PFSK-1 (cell line): ENCODE results near the gene OR14K1.

Experiments used
- POLR2AphosphoS5 ChIP-seq: IDR thresholded peaks from 2 replicates; pipeline ENCODE4 v1.6.1; 2012; ENCODE audit warnings: low read depth, mild to moderate bottlenecking, control low read depth, low read length, moderate library complexity
- SIN3A ChIP-seq: IDR thresholded peaks from 2 replicates; pipeline ENCODE4 v1.6.1; 2012; ENCODE audit warnings: mild to moderate bottlenecking, low read length, moderate library complexity, borderline replicate concordance; ENCODE audit not compliant: insufficient read depth
- TF ChIP-seq, protein P1 (sequence below), 2 experiments: IDR thresholded peaks; 2 replicates each; pipeline versions ENCODE4 v1.6.1 to v1.8.0; 2011 to 2012; ENCODE audit warnings: low read depth in 2 of 2, low read length in 2 of 2, control low read depth in 1 of 2, inconsistent platforms in 1 of 2, mild to moderate bottlenecking in 1 of 2, moderate library complexity in 1 of 2; ENCODE audit not compliant: insufficient read depth in 1 of 2

DNA sequence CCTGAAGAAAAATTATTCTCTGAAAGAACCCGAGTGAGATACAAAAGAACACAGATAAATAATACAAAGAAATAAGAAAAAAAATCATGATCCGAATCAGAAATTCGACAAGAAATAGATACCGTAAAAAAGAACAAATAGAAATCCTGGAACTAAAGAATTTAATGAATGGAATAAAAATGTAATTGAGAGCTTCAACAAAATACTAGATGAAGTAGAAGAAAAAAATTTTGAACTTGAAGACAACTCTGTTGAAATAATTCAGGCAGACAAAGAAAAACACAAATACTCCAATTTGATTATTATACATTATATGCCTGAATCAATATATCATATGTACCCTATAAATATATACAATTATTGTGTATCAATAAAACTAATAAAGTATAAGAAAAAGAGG, 17.2 kb upstream of the OR14K1 start:
- TF ChIP-seq, protein P1, sequence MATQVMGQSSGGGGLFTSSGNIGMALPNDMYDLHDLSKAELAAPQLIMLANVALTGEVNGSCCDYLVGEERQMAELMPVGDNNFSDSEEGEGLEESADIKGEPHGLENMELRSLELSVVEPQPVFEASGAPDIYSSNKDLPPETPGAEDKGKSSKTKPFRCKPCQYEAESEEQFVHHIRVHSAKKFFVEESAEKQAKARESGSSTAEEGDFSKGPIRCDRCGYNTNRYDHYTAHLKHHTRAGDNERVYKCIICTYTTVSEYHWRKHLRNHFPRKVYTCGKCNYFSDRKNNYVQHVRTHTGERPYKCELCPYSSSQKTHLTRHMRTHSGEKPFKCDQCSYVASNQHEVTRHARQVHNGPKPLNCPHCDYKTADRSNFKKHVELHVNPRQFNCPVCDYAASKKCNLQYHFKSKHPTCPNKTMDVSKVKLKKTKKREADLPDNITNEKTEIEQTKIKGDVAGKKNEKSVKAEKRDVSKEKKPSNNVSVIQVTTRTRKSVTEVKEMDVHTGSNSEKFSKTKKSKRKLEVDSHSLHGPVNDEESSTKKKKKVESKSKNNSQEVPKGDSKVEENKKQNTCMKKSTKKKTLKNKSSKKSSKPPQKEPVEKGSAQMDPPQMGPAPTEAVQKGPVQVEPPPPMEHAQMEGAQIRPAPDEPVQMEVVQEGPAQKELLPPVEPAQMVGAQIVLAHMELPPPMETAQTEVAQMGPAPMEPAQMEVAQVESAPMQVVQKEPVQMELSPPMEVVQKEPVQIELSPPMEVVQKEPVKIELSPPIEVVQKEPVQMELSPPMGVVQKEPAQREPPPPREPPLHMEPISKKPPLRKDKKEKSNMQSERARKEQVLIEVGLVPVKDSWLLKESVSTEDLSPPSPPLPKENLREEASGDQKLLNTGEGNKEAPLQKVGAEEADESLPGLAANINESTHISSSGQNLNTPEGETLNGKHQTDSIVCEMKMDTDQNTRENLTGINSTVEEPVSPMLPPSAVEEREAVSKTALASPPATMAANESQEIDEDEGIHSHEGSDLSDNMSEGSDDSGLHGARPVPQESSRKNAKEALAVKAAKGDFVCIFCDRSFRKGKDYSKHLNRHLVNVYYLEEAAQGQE (IDR thresholded peaks at IDR 0.05; ENCODE audit: insufficient read depth in 1 of 2, low read depth in 2 of 2, low read length in 2 of 2) = no peak
- TF ChIP-seq POLR2AphosphoS5 = no peak
- TF ChIP-seq SIN3A = no peak
